Kidney capillary endothelial cell (primary cell): Measurements from ENCODE around the gene MTHFD2.
"Not testable (repeated sequence)": the region's sequence is repeated elsewhere in the genome, so short reads cannot be mapped to it uniquely, and the experiment has no call there.

Source experiments
- DNase-seq: peaks from one replicate; pipeline ENCODE4 v3.0.0-alpha.2; 2018; ENCODE audit warnings: low spot score

Gene MTHFD2

GRCh38 chr2:74197049-74197448 lies 1.4 kb upstream of the MTHFD2 start:
- no peak for DNase-seq

GRCh38 chr2:74198023-74198460 lies 373 bp upstream of the MTHFD2 start:
- no peak for DNase-seq

GRCh38 chr2:74199275-74199701 lies 873 bp downstream of the MTHFD2 start:
- no peak for DNase-seq

GRCh38 chr2:74199871-74200305 lies 1.5 kb downstream of the MTHFD2 start:
- DNase-seq, result no peak

- DNase-seq, result no peak
Measured at GRCh38 chr2:74201196-74201595, 2.8 kb downstream of the MTHFD2 start.

- no peak for DNase-seq
Measured at GRCh38 chr2:74201596-74201995, 3.2 kb downstream of the MTHFD2 start.

- no peak for DNase-seq
Measured at GRCh38 chr2:74204436-74204835, 6.0 kb downstream of the MTHFD2 start.

GRCh38 chr2:74205113-74205512 lies 6.7 kb downstream of the MTHFD2 start:
- DNase-seq, result no peak

GRCh38 chr2:74205596-74205995 lies 7.2 kb downstream of the MTHFD2 start:
- no peak for DNase-seq

- DNase-seq, result peak; percentile 70
Measured at GRCh38 chr2:74206180-74206688, 7.8 kb downstream of the MTHFD2 start.

- DNase-seq, result no peak
Measured at GRCh38 chr2:74212702-74213410, 14.4 kb downstream of the MTHFD2 start.

GRCh38 chr2:74215771-74216170 lies 17.4 kb downstream of the MTHFD2 start:
- DNase-seq, result not testable (repeated sequence)

- no peak for DNase-seq
Measured at GRCh38 chr2:74216642-74217041, 18.2 kb downstream of the MTHFD2 start.

- DNase-seq, result no peak
Measured at GRCh38 chr2:74219846-74220486, 21.6 kb downstream of the MTHFD2 start.

- no peak for DNase-seq
Measured at GRCh38 chr2:74221091-74221490, 22.7 kb downstream of the MTHFD2 start.

- DNase-seq, result no peak
Measured at GRCh38 chr2:74221604-74222299, 23.3 kb downstream of the MTHFD2 start.

GRCh38 chr2:74222300-74222650 lies 23.9 kb downstream of the MTHFD2 start:
- DNase-seq, result no peak

- no peak for DNase-seq
Measured at GRCh38 chr2:74223941-74224770, 25.7 kb downstream of the MTHFD2 start.

GRCh38 chr2:74225698-74226459 lies 27.5 kb downstream of the MTHFD2 start:
- no peak for DNase-seq

GRCh38 chr2:74226648-74227213 lies 28.3 kb downstream of the MTHFD2 start:
- no peak for DNase-seq

- no peak for DNase-seq
Measured at GRCh38 chr2:74227646-74228045, 29.2 kb downstream of the MTHFD2 start.
